Caco-2 (cell line): ENCODE results near the gene NGEF. TPM values are rescaled to one million over a fixed set of nuclear protein-coding genes. Genes with fewer than 3 reads are reported as not detected.

Source experiments
- BruUV-seq: library from RNA; stranded (reverse); fragments of 400-500 nt; replicated peaks from 2 replicates; lab custom pipeline; 2021; lab: Mats Ljungman, UMichigan
- CTCF ChIA-PET: fragments of 300-600 bp; sonication (Branson Sonifier 250); formaldehyde crosslinking; loops from one replicate; lab custom pipeline; 2022; ENCODE audit warnings: antibody characterized with exemption; lab: Charles Lee
- POLR2A ChIA-PET: fragments of 300-600 bp; sonication (Branson Sonifier 250); formaldehyde crosslinking; loops from one replicate; lab custom pipeline; 2022; ENCODE audit warnings: antibody characterized with exemption; lab: Charles Lee
- DNase-seq, 2 experiments: peaks; one replicate each; pipeline versions ENCODE4 v3.0.0 to v3.0.0-alpha.2; 2020 to 2022
- H3K27me3 ChIP-seq: replicated peaks from 2 replicates; pipeline ENCODE4 v1.6.0; 2011; ENCODE audit warnings: low read length; ENCODE audit not compliant: control insufficient read depth, insufficient read depth
- H3K36me3 ChIP-seq: 2 replicates; pipeline ENCODE4 v1.5.1; 2011; ENCODE audit warnings: low read length; ENCODE audit not compliant: control insufficient read depth, insufficient read depth
- H3K4me1 ChIP-seq: fragments of 250-450 bp; sonication (Bioruptor Pico); 2 replicates; pipeline ENCODE4 v1.5.1; 2020; ENCODE audit warnings: mild to moderate bottlenecking
- H3K4me3 ChIP-seq: 2 replicates; pipeline ENCODE4 v1.5.1; 2011; ENCODE audit warnings: low read depth, mild to moderate bottlenecking, control low read depth, low read length
- H3K9me3 ChIP-seq: fragments of 250-450 bp; sonication (Bioruptor Pico); 2 replicates; pipeline ENCODE4 v1.5.1; 2020; ENCODE audit warnings: mild to moderate bottlenecking, moderate library complexity
- H3K27ac Mint-ChIP-seq: one replicate; pipeline ENCODE4 v1.8.0; 2022; ENCODE audit warnings: mixed read lengths; ENCODE audit not compliant: unreplicated experiment
- H3K27me3 Mint-ChIP-seq: one replicate; pipeline ENCODE4 v1.8.0; 2022; ENCODE audit warnings: mixed read lengths; ENCODE audit not compliant: insufficient read depth, unreplicated experiment
- H3K36me3 Mint-ChIP-seq: one replicate; pipeline ENCODE4 v1.8.0; 2022; ENCODE audit warnings: mild to moderate bottlenecking, mixed read lengths; ENCODE audit not compliant: insufficient read depth, unreplicated experiment
- H3K4me1 Mint-ChIP-seq: one replicate; pipeline ENCODE4 v1.8.0; 2022; ENCODE audit warnings: low read depth, mixed read lengths; ENCODE audit not compliant: unreplicated experiment
- H3K4me3 Mint-ChIP-seq: one replicate; pipeline ENCODE4 v1.8.0; 2022; ENCODE audit warnings: mild to moderate bottlenecking, moderate library complexity, mixed read lengths; ENCODE audit not compliant: unreplicated experiment
- H3K9me3 Mint-ChIP-seq: one replicate; pipeline ENCODE4 v1.8.0; 2022; ENCODE audit warnings: mixed read lengths; ENCODE audit not compliant: unreplicated experiment
- CTCF ChIP-seq, 2 experiments: fragments of 200-600 bp in 1 of 2; IDR thresholded peaks; 1 replicate in 1 of 2; 2 replicates in 1 of 2; pipeline versions ENCODE4 v1.5.1 to v1.8.0; 2011 to 2022; ENCODE audit warnings: antibody characterized with exemption in 1 of 2, control low read depth in 1 of 2, inconsistent platforms in 1 of 2, low read depth in 1 of 2, low read length in 1 of 2, mild to moderate bottlenecking in 1 of 2, moderate library complexity in 1 of 2; ENCODE audit not compliant: insufficient read depth in 1 of 2, severe bottlenecking in 1 of 2, unreplicated experiment in 1 of 2
- intact Hi-C: fragments of 100-400 bp; cut with micrococcal nuclease; formaldehyde crosslinking; loops from one replicate; pipeline ENCODE4 v1.10.0; 2022; ENCODE audit not compliant: unreplicated experiment
- total RNA-seq: library from RNA; stranded (reverse); gene quantifications from 2 replicates; pipeline ENCODE4 v1.2.3, GENCODE V29; 2022

The NGEF gene
- total RNA-seq, 1 experiment from 2014 or later = 0.77 TPM

- no peaks in the 10 kb centered on the region for H3K27me3 Mint-ChIP-seq
- BruUV-seq = no TSS peak
- H3K4me3 Mint-ChIP-seq = no peak overlapping the region
- intact Hi-C loops = no loop called here
- no peaks in the 10 kb centered on the region for H3K36me3 Mint-ChIP-seq
- H3K27ac Mint-ChIP-seq = no peak overlapping the region
- H3K9me3 ChIP-seq = no peaks in the 10 kb centered on the region
- no peaks in the 10 kb centered on the region for H3K9me3 Mint-ChIP-seq
- H3K27me3 ChIP-seq = no peaks in the 10 kb centered on the region
- TF ChIP-seq CTCF (IDR thresholded peaks at IDR 0.05; ENCODE audit: insufficient read depth in 1 of 2, low read depth in 1 of 2, low read length in 1 of 2, severe bottlenecking in 1 of 2, unreplicated experiment in 1 of 2) = no peak
- H3K36me3 ChIP-seq = no peaks in the 10 kb centered on the region
- no peaks in the 10 kb centered on the region for H3K4me1 Mint-ChIP-seq
- ChIA-PET POLR2A (no interaction called here), CTCF (no interaction called here)
- H3K4me1 ChIP-seq = no peaks in the 10 kb centered on the region
- DNase-seq = no peak
- no peak overlapping the region for H3K4me3 ChIP-seq
Observed at GRCh38 chr2:232898592-232899543, 114.2 kb downstream of the NGEF start.

GRCh38 chr2:232897598-232898408 lies 115.3 kb downstream of the NGEF start:
- ChIA-PET CTCF (no interaction called here), POLR2A (no interaction called here)
- intact Hi-C loops = no loop called here
- no peak for DNase-seq
- Mint-ChIP-seq H3K27me3 (no peaks in the 10 kb centered on the region), H3K36me3 (no peaks in the 10 kb centered on the region), H3K4me1 (no peaks in the 10 kb centered on the region), H3K9me3 (no peaks in the 10 kb centered on the region), H3K4me3 (no peak overlapping the region), H3K27ac (no peak overlapping the region)
- no peak overlapping the region for H3K4me3 ChIP-seq
- H3K36me3 ChIP-seq = no peaks in the 10 kb centered on the region
- TF ChIP-seq CTCF (IDR thresholded peaks at IDR 0.05; ENCODE audit: insufficient read depth in 1 of 2, low read depth in 1 of 2, low read length in 1 of 2, severe bottlenecking in 1 of 2, unreplicated experiment in 1 of 2) = no peak
- no peaks in the 10 kb centered on the region for H3K27me3 ChIP-seq
- BruUV-seq = no TSS peak
- no peaks in the 10 kb centered on the region for H3K9me3 ChIP-seq
- H3K4me1 ChIP-seq = no peaks in the 10 kb centered on the region
